OCI-LY7 (cell line): Measurements from ENCODE around the gene TMIGD1.

Source experiments
- EZH2phosphoT487 ChIP-seq: fragments of 200-600 bp; sonication (generic); IDR thresholded peaks from 2 replicates; pipeline ENCODE4 v1.6.1; 2018; ENCODE audit warnings: low read depth, borderline replicate concordance, mild to moderate bottlenecking, mixed run types, antibody characterized with exemption, low read length, moderate library complexity, mixed read lengths
- TF ChIP-seq, protein P1 (sequence below): fragments of 200-600 bp; sonication (generic); conservative IDR thresholded peaks from 2 replicates; pipeline ENCODE4 v1.5.1; 2014; ENCODE audit warnings: mild to moderate bottlenecking, antibody characterized with exemption, low read length, moderate library complexity, mixed read lengths

DNA sequence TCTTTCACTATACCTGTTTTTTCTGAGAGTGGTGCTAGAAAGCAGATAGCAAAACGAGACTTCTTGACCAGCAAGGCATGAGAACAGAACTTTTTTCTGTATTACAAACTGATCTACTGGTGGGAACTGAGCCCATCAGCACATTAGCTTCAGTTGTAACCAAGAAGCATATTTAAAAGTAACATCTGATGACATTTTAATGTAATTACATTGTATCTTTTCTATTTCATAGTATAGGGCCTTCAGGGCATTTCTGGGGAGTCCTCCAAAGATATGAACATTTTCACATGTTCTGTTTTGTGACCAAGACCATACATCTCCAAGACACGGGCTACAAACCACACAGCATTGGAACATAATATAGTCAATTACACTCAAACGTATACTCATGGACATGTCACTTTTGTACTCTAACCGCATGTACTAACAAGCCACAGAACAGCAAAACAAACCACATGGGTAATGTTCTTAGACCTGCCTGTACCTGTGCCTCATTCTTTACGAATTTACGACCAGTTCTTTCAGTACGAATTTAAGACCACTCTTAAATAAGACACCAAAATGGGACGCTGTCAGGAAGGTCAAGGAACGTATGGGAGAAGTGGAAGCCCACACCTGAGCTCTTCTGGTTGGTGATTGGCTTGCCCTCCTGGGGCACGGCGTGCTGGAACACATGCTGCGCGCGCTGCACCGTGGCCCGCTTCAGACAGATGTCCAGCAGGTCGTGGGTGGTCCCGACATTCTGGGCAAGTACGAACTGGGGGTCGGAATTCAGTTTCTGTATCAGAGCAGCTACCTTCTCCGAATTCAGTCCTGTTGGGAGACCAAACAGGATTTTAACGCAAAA, 42.9 kb downstream of the TMIGD1 start:
- TF ChIP-seq, protein P1, sequence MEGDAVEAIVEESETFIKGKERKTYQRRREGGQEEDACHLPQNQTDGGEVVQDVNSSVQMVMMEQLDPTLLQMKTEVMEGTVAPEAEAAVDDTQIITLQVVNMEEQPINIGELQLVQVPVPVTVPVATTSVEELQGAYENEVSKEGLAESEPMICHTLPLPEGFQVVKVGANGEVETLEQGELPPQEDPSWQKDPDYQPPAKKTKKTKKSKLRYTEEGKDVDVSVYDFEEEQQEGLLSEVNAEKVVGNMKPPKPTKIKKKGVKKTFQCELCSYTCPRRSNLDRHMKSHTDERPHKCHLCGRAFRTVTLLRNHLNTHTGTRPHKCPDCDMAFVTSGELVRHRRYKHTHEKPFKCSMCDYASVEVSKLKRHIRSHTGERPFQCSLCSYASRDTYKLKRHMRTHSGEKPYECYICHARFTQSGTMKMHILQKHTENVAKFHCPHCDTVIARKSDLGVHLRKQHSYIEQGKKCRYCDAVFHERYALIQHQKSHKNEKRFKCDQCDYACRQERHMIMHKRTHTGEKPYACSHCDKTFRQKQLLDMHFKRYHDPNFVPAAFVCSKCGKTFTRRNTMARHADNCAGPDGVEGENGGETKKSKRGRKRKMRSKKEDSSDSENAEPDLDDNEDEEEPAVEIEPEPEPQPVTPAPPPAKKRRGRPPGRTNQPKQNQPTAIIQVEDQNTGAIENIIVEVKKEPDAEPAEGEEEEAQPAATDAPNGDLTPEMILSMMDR, result no peak
- TF ChIP-seq EZH2phosphoT487, result no peak
